Mesodermal cell (in vitro differentiated cells): ENCODE measurements around the gene OAS1.

Experiments
- H3K27ac ChIP-seq: 2 replicates; pipeline ENCODE4 v1.7.0; 2013; ENCODE audit warnings: mild to moderate bottlenecking, low read depth, low read length, moderate library complexity; ENCODE audit not compliant: severe bottlenecking
- H3K36me3 ChIP-seq: 2 replicates; pipeline ENCODE4 v1.7.1; 2013; ENCODE audit warnings: mild to moderate bottlenecking, low read length, moderate library complexity; ENCODE audit not compliant: control insufficient read depth, insufficient read depth
- H3K4me1 ChIP-seq: one replicate; pipeline ENCODE4 v1.7.1; 2013; ENCODE audit warnings: mild to moderate bottlenecking, low read length; ENCODE audit not compliant: insufficient read depth, control insufficient read depth, poor library complexity, severe bottlenecking
- H3K4me3 ChIP-seq: 2 replicates; pipeline ENCODE4 v1.7.0; 2013; ENCODE audit warnings: low read length, control low read depth, mild to moderate bottlenecking; ENCODE audit not compliant: insufficient read depth, poor library complexity, severe bottlenecking; ENCODE audit errors: extremely low read depth
- H3K9me3 ChIP-seq: 2 replicates; pipeline ENCODE4 v1.7.1; 2013; ENCODE audit warnings: mild to moderate bottlenecking, low read length, moderate library complexity; ENCODE audit not compliant: control insufficient read depth
- WGBS, 2 experiments: methylation state at CpG; one replicate each; pipeline ENCODE4 v1.1.5; 2013; ENCODE audit warnings: missing lambda C conversion rate in 2 of 2; ENCODE audit not compliant: insufficient coverage in 2 of 2; 5-methylcytosine and 5-hydroxymethylcytosine counted together

The OAS1 gene

GRCh38 chr12:112965643-112966042 is 58.9 kb downstream of the OAS1 start:
- no peak overlapping the region for H3K27ac ChIP-seq
- H3K9me3 ChIP-seq, result no peaks in the 10 kb centered on the region
- H3K36me3 ChIP-seq, result no peaks in the 10 kb centered on the region
- H3K4me3 ChIP-seq, result no peak overlapping the region
- WGBS, 2 experiments, result 85 to 90% methylated on average over 15 of the region's 15 CpGs
- H3K4me1 ChIP-seq, result no peaks in the 10 kb centered on the region

DNA sequence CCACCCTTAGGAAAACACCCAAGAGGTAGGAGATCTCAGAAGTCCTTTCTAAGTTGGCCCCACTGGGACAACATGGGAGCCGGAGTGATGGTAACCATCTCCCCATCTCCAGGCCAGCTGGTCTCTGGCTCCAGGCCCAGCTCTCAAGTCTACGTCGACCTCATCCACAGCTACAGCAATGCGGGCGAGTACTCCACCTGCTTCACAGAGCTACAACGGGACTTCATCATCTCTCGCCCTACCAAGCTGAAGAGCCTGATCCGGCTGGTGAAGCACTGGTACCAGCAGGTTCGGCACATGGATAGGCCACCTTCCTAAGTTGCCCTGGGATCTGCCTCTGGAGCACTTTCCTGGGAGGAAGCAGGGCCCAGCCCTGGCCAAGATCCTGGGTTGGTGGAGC is 60.5 kb downstream of the OAS1 start:
- 91% methylated on average over 9 of the region's 9 CpGs for WGBS, 2 experiments
- no peaks in the 10 kb centered on the region for H3K36me3 ChIP-seq

GRCh38 chr12:112967858-112968257 is 61.1 kb downstream of the OAS1 start:
- H3K9me3 ChIP-seq, result no peaks in the 10 kb centered on the region
- H3K36me3 ChIP-seq, result no peaks in the 10 kb centered on the region
- no peak overlapping the region for H3K27ac ChIP-seq
- WGBS, 2 experiments, result 94 to 97% methylated on average over 6 to 7 of the region's 7 CpGs
- H3K4me3 ChIP-seq, result no peak overlapping the region
- no peaks in the 10 kb centered on the region for H3K4me1 ChIP-seq

More for the DNA sequence above, 60.5 kb downstream of the OAS1 start:
- no peaks in the 10 kb centered on the region for H3K9me3 ChIP-seq
- H3K4me3 ChIP-seq, result no peak overlapping the region
- H3K27ac ChIP-seq, result no peak overlapping the region
- no peaks in the 10 kb centered on the region for H3K4me1 ChIP-seq
